Upper lobe of right lung (tissue), 1 donor: ENCODE measurements around the gene GTF3C5. TPM values are rescaled to one million over a fixed set of nuclear protein-coding genes. Genes with fewer than 3 reads are reported as not detected.

Source experiments
- ATAC-seq: fragments of 200-7000 bp; cut with Tn5 transposase; one replicate; pipeline ENCODE4 v1.9.1; 2020; ENCODE audit warnings: mild to moderate bottlenecking, moderate library complexity
- DNase-seq: peaks from one replicate; pipeline ENCODE4 v3.0.0-alpha.2; 2020
- H3K27ac ChIP-seq: fragments of 200-600 bp; one replicate; pipeline ENCODE4 v1.8.0; 2022
- H3K27me3 ChIP-seq: fragments of 200-600 bp; one replicate; pipeline ENCODE4 v1.8.0; 2022; ENCODE audit warnings: mild to moderate bottlenecking
- H3K36me3 ChIP-seq: fragments of 200-600 bp; one replicate; pipeline ENCODE4 v1.8.0; 2022
- H3K4me1 ChIP-seq: fragments of 200-600 bp; one replicate; pipeline ENCODE4 v1.8.0; 2022
- H3K4me3 ChIP-seq: fragments of 200-600 bp; one replicate; pipeline ENCODE4 v1.8.0; 2022; ENCODE audit warnings: mild to moderate bottlenecking
- H3K9me3 ChIP-seq: fragments of 200-600 bp; one replicate; pipeline ENCODE4 v1.8.0; 2022
- CTCF ChIP-seq: fragments of 200-600 bp; IDR thresholded peaks from one replicate; pipeline ENCODE4 v1.8.0; 2022; ENCODE audit warnings: antibody characterized with exemption
- intact Hi-C: fragments of 100-400 bp; cut with DNase I; formaldehyde crosslinking; loops from one replicate; pipeline ENCODE4 v1.11.0; 2022
- total RNA-seq: library from RNA; stranded (reverse); fragmentation: NEBNext Ultra II Directional; extraction: Animal tissue kit (Norgen Biotek cat#: 25700); gene quantifications from one replicate; pipeline ENCODE4 v1.2.1, GENCODE V29; 2021
- donor health status: DM: no; HTN: yes; CAD: no; lungs with severe emphysema.

The GTF3C5 gene
- total RNA-seq, 1 donor from 2014 or later = 41.7 TPM

- no peaks in the 10 kb centered on the region for H3K27me3 ChIP-seq
- H3K9me3 ChIP-seq = no peaks in the 10 kb centered on the region
- H3K4me1 ChIP-seq = no peaks in the 10 kb centered on the region
- no peak for TF ChIP-seq CTCF
- peaks cover 67% of the 10 kb centered on the region for H3K36me3 ChIP-seq
- no peak overlapping the region for H3K27ac ChIP-seq
- no peak for DNase-seq
- intact Hi-C loops = no loop called here
- ATAC-seq = no peak
- H3K4me3 ChIP-seq = no peak overlapping the region
Observed at GRCh38 chr9:133044125-133044524, 13.3 kb downstream of the GTF3C5 start.

GRCh38 chr9:133044661-133045060 lies 13.9 kb downstream of the GTF3C5 start:
- no peak for TF ChIP-seq CTCF
- Histone ChIP-seq H3K27ac (no peak overlapping the region), H3K36me3 (peaks cover 72% of the 10 kb centered on the region), H3K4me3 (no peak overlapping the region), H3K9me3 (no peaks in the 10 kb centered on the region), H3K4me1 (no peaks in the 10 kb centered on the region), H3K27me3 (no peaks in the 10 kb centered on the region)
- no peak for DNase-seq
- no peak for ATAC-seq
- intact Hi-C loops = no loop called here

GRCh38 chr9:133045132-133045531 lies 14.3 kb downstream of the GTF3C5 start:
- Histone ChIP-seq H3K4me1 (no peaks in the 10 kb centered on the region), H3K36me3 (peaks cover 77% of the 10 kb centered on the region), H3K4me3 (no peak overlapping the region), H3K27ac (no peak overlapping the region), H3K9me3 (no peaks in the 10 kb centered on the region), H3K27me3 (no peaks in the 10 kb centered on the region)
- DNase-seq = no peak
- intact Hi-C loops = no loop called here
- ATAC-seq = no peak
- no peak for TF ChIP-seq CTCF

- Histone ChIP-seq H3K4me3 (no peak overlapping the region), H3K9me3 (no peaks in the 10 kb centered on the region), H3K36me3 (peaks cover 87% of the 10 kb centered on the region), H3K4me1 (no peaks in the 10 kb centered on the region), H3K27me3 (no peaks in the 10 kb centered on the region), H3K27ac (no peak overlapping the region)
- ATAC-seq (no peak), DNase-seq (no peak)
- intact Hi-C loops = no loop called here
- no peak for TF ChIP-seq CTCF
Observed at GRCh38 chr9:133046196-133046899, 15.6 kb downstream of the GTF3C5 start.

GRCh38 chr9:133046900-133047295 lies 16.1 kb downstream of the GTF3C5 start:
- DNase-seq (no peak), ATAC-seq (no peak)
- Histone ChIP-seq H3K4me3 (no peak overlapping the region), H3K27me3 (no peaks in the 10 kb centered on the region), H3K4me1 (no peaks in the 10 kb centered on the region), H3K36me3 (peaks cover 90% of the 10 kb centered on the region), H3K9me3 (no peaks in the 10 kb centered on the region), H3K27ac (no peak overlapping the region)
- intact Hi-C loops = no loop called here
- TF ChIP-seq CTCF = no peak

- peaks cover 87% of the 10 kb centered on the region for H3K36me3 ChIP-seq
- intact Hi-C loops = no loop called here
- no peaks in the 10 kb centered on the region for H3K27me3 ChIP-seq
- no peak overlapping the region for H3K27ac ChIP-seq
- H3K9me3 ChIP-seq = no peaks in the 10 kb centered on the region
- DNase-seq (no peak), ATAC-seq (peak; percentile 45)
- H3K4me3 ChIP-seq = no peak overlapping the region
- no peaks in the 10 kb centered on the region for H3K4me1 ChIP-seq
- TF ChIP-seq CTCF = peak; percentile 17
Observed at GRCh38 chr9:133048595-133048994, 17.8 kb downstream of the GTF3C5 start.
